HFFc6 (cell line): ENCODE results near the gene ORM2. TPM values are rescaled to one million over a fixed set of nuclear protein-coding genes. Genes with fewer than 3 reads are reported as not detected.

Source experiments
- DNase-seq: peaks from one replicate; pipeline ENCODE4 v3.0.0-alpha.2; 2018
- H3K27ac Mint-ChIP-seq: 2 replicates; pipeline ENCODE4 v1.8.0; 2020; ENCODE audit warnings: mild to moderate bottlenecking, mixed read lengths
- H3K27me3 Mint-ChIP-seq: 2 replicates; pipeline ENCODE4 v1.8.0; 2021; ENCODE audit warnings: mild to moderate bottlenecking, moderate library complexity, mixed read lengths; ENCODE audit not compliant: insufficient read depth
- H3K36me3 Mint-ChIP-seq: 2 replicates; pipeline ENCODE4 v1.8.0; 2021; ENCODE audit warnings: low read depth, mixed read lengths
- H3K4me1 Mint-ChIP-seq: 2 replicates; pipeline ENCODE4 v1.8.0; 2020; ENCODE audit warnings: low read depth, mixed read lengths
- H3K4me3 Mint-ChIP-seq: 2 replicates; pipeline ENCODE4 v1.8.0; 2020; ENCODE audit warnings: mild to moderate bottlenecking, moderate library complexity, mixed read lengths
- H3K9me3 Mint-ChIP-seq: 2 replicates; pipeline ENCODE4 v1.8.0; 2020; ENCODE audit warnings: mild to moderate bottlenecking, mixed read lengths
- CTCF ChIP-seq: fragments of 200-600 bp; sonication (generic); IDR thresholded peaks from 2 replicates; pipeline ENCODE4 v1.5.0; 2021; ENCODE audit warnings: antibody characterized with exemption, mild to moderate bottlenecking
- total RNA-seq, 6 experiments: library from RNA; stranded (reverse); fragmentation: NEBNext Ultra II Directional; extraction: Animal tissue kit (Norgen Biotek cat#: 25700); gene quantifications; 2 replicates in 1 of 6; 3 replicates in 5 of 6; pipeline ENCODE4 v1.2.3, GENCODE V29; 2021

ORM2 gene
- total RNA-seq, 6 experiments from 2014 or later: not detected

- Mint-ChIP-seq H3K4me1 (peaks cover 5% of the 10 kb centered on the region; the same call in 1 of the 2 replicates), H3K27me3 (peaks cover 8% of the 10 kb centered on the region; the same call in 1 of the 2 replicates), H3K4me3 (no peak overlapping the region), H3K36me3 (peaks cover 23% of the 10 kb centered on the region), H3K27ac (no peak overlapping the region), H3K9me3 (no peaks in the 10 kb centered on the region)
- DNase-seq: no peak
- no peak for TF ChIP-seq CTCF
Measured at GRCh38 chr9:114310471-114311450, 18.9 kb upstream of the ORM2 start.

GRCh38 chr9:114311571-114312512 is 17.8 kb upstream of the ORM2 start:
- peaks cover 8% of the 10 kb centered on the region; the same call in 1 of the 2 replicates for H3K27me3 Mint-ChIP-seq
- H3K27ac Mint-ChIP-seq: no peak overlapping the region
- H3K4me1 Mint-ChIP-seq: peaks cover 5% of the 10 kb centered on the region; the same call in 1 of the 2 replicates
- peaks cover 23% of the 10 kb centered on the region for H3K36me3 Mint-ChIP-seq
- H3K4me3 Mint-ChIP-seq: no peak overlapping the region
- no peak for TF ChIP-seq CTCF
- no peak for DNase-seq
- no peaks in the 10 kb centered on the region for H3K9me3 Mint-ChIP-seq

- H3K9me3 Mint-ChIP-seq: no peaks in the 10 kb centered on the region
- DNase-seq: no peak
- no peak overlapping the region for H3K27ac Mint-ChIP-seq
- H3K4me3 Mint-ChIP-seq: no peak overlapping the region
- no peak for TF ChIP-seq CTCF
- peaks cover 5% of the 10 kb centered on the region; the same call in 1 of the 2 replicates for H3K4me1 Mint-ChIP-seq
- peaks cover 22% of the 10 kb centered on the region for H3K36me3 Mint-ChIP-seq
- H3K27me3 Mint-ChIP-seq: peaks cover 7% of the 10 kb centered on the region; the same call in 1 of the 2 replicates
Measured at GRCh38 chr9:114312513-114312875, 17.2 kb upstream of the ORM2 start.

- Mint-ChIP-seq H3K9me3 (no peaks in the 10 kb centered on the region), H3K4me1 (no peaks in the 10 kb centered on the region), H3K27me3 (peaks cover 5% of the 10 kb centered on the region; the same call in 1 of the 2 replicates), H3K4me3 (no peak overlapping the region), H3K36me3 (peaks cover 15% of the 10 kb centered on the region), H3K27ac (no peak overlapping the region)
- no peak for DNase-seq
- TF ChIP-seq CTCF: no peak
Measured at GRCh38 chr9:114313186-114313585, 16.5 kb upstream of the ORM2 start.

GRCh38 chr9:114314256-114314867 is 15.3 kb upstream of the ORM2 start:
- no peak for TF ChIP-seq CTCF
- H3K4me1 Mint-ChIP-seq: no peaks in the 10 kb centered on the region
- H3K4me3 Mint-ChIP-seq: no peak overlapping the region; the same call in 1 of the 2 replicates
- H3K9me3 Mint-ChIP-seq: no peaks in the 10 kb centered on the region
- no peak overlapping the region for H3K27ac Mint-ChIP-seq
- H3K27me3 Mint-ChIP-seq: peaks cover 9% of the 10 kb centered on the region
- no peak for DNase-seq
- H3K36me3 Mint-ChIP-seq: peaks cover 15% of the 10 kb centered on the region
